Adrenal gland (tissue), 12 donors: ENCODE measurements around the gene C6orf15. TPM values are rescaled to one million over a fixed set of nuclear protein-coding genes. Genes with fewer than 3 reads are reported as not detected.

ENCODE experiments used
- DNase-seq, 7 donors: peaks; one replicate each; pipeline ENCODE4 v3.0.0-alpha.2; 2019 to 2020
- H3K27ac ChIP-seq, 5 donors: fragments of 200-600 bp; sonication (generic) in 4 of 5; 1 replicate in 3 of 5; 2 replicates in 2 of 5; pipeline versions ENCODE4 v1.5.1 to v1.8.0; 2016 to 2020; ENCODE audit warnings: mild to moderate bottlenecking in 1 of 5
- H3K27me3 ChIP-seq: fragments of 200-600 bp; 2 replicates; pipeline ENCODE4 v1.8.0; 2021
- H3K36me3 ChIP-seq, 2 donors: fragments of 200-600 bp; replicated peaks in 1 of 2; 1 replicate in 1 of 2; 2 replicates in 1 of 2; pipeline versions ENCODE4 v1.5.1 to v1.8.0; 2018 to 2022
- H3K4me1 ChIP-seq, 2 donors: fragments of 200-600 bp; replicated peaks in 1 of 2; 1 replicate in 1 of 2; 2 replicates in 1 of 2; pipeline versions ENCODE4 v1.5.1 to v1.8.0; 2018 to 2021
- H3K4me3 ChIP-seq, 4 donors: fragments of 200-600 bp; sonication (generic) in 3 of 4; one replicate each; pipeline ENCODE4 v1.5.1; 2016 to 2018
- H3K9me3 ChIP-seq, 3 donors: fragments of 200-600 bp; sonication (generic) in 1 of 3; replicated peaks in 1 of 3; 1 replicate in 2 of 3; 2 replicates in 1 of 3; pipeline versions ENCODE4 v1.5.1 to v1.8.0; 2016 to 2021
- CTCF ChIP-seq, 6 experiments: fragments of 450-650 bp in 4 of 6; fragments of 200-600 bp in 2 of 6; sonication (generic) in 1 of 6; IDR thresholded peaks; 1 replicate in 5 of 6; 2 replicates in 1 of 6; pipeline versions ENCODE4 v1.5.1 to v1.8.0; 2016 to 2021; ENCODE audit warnings: antibody characterized with exemption in 6 of 6, mild to moderate bottlenecking in 2 of 6, moderate library complexity in 1 of 6
- POLR2A ChIP-seq, 2 donors: fragments of 450-650 bp; IDR thresholded peaks; one replicate each; pipeline ENCODE4 v1.6.1; 2017; ENCODE audit warnings: antibody characterized with exemption in 2 of 2, mild to moderate bottlenecking in 2 of 2, moderate library complexity in 1 of 2
- WGBS, 4 donors: extraction: QIAGEN DNeasy Blood & Tissue Kit in 2 of 4; methylation state at CpG; one replicate each; pipeline versions ENCODE4 v1.1.5 to v1.1.7; 2013 to 2017; 5-methylcytosine and 5-hydroxymethylcytosine counted together
- intact Hi-C, 2 donors: fragments of 100-400 bp; cut with DNase I; formaldehyde crosslinking; loops; one replicate each; pipeline versions ENCODE4 v1.14.1 to v1.15.0; 2022 to 2023
- polyA plus RNA-seq, 3 donors: library from polyadenylated mRNA; stranded (reverse); fragments of 200-250 nt in 2 of 3; fragments of 350-450 nt in 1 of 3; fragmentation: Illumina TruSeq in 1 of 3; extraction: RNeasy Lipid Tissue Mini Kit (QIAGEN cat#74804) in 1 of 3; gene quantifications; one replicate each; pipeline ENCODE4 v1.2.3, GENCODE V29; 2013 to 2014
- total RNA-seq, 9 donors: library from RNA; depleted of rRNA in 4 of 9; stranded (reverse); fragments of >200 nt in 4 of 9; fragments of 120-200 nt in 1 of 9; fragmentation: NEBNext Ultra II Directional in 1 of 9; extraction: Animal tissue kit (Norgen Biotek cat#: 25700) in 1 of 9; gene quantifications; one replicate each; pipeline versions ENCODE4 v1.1.0 to v1.2.4, GENCODE V29; 2013 to 2023
- donor health status: healthy with polysubstance abuse.
- donor health status: Bipolar disorder and iron deficiency.
- donor health status: DM: yes; HTN: yes; CAD: no.
- donor health status: DM: no; HTN: no; CAD: no.
- donor health status: DM: no; HTN: no; CAD: no.
- donor health status: DM: yes; HTN: yes; CAD: no.

The C6orf15 gene
- total and polyA plus RNA-seq, 12 donors = not detected

GRCh38 chr6:31158140-31158862 is 45.9 kb upstream of the C6orf15 start, which contains the start of gene TCF19:
TCF19 (plus strand) TSS chr6:31158589; CDS start chr6:31159470, 881 bp downstream.
- Histone ChIP-seq H3K27ac (peak within 1 kb of the TSS in 2 of 5 donors; percentile 47 to 78), H3K36me3 (peaks cover 0 to 2% of the 10 kb centered on the region in 2 donors), H3K27me3 (no peaks in the 10 kb centered on the region), H3K9me3 (no peaks in the 10 kb centered on the region), H3K4me3 (peak within 1 kb of the TSS in 3 of 4 donors; percentile 53 to 70 (median 60)), H3K4me1 (peaks cover 5 to 13% of the 10 kb centered on the region in 2 donors)
- 0 to 1% (median 0%) methylated on average over 36 to 65 of the region's 65 CpGs for WGBS, 4 donors
- intact Hi-C loops = no loop called here
- TF ChIP-seq POLR2A (IDR thresholded peaks at IDR 0.05) (no peak), CTCF (IDR thresholded peaks at IDR 0.05) (no peak)
- DNase-seq = peak; percentile 98 to 100 (median 99)

- intact Hi-C loops = no loop called here
- no peak for DNase-seq
- H3K36me3 ChIP-seq = peaks cover 0 to 2% of the 10 kb centered on the region in 2 donors
- peaks cover 5 to 13% of the 10 kb centered on the region in 2 donors for H3K4me1 ChIP-seq
- no peak for TF ChIP-seq POLR2A (IDR thresholded peaks at IDR 0.05)
- no peak for TF ChIP-seq CTCF (IDR thresholded peaks at IDR 0.05)
- H3K9me3 ChIP-seq = no peaks in the 10 kb centered on the region
- peak within 1 kb of the TSS in 3 of 4 donors; percentile 53 to 70 (median 60) for H3K4me3 ChIP-seq
- H3K27ac ChIP-seq = peak within 1 kb of the TSS in 2 of 5 donors; percentile 47 to 78
- H3K27me3 ChIP-seq = no peaks in the 10 kb centered on the region
- 6 to 9% (median 7%) methylated on average over 14 of the region's 14 CpGs for WGBS, 4 donors
Observed at GRCh38 chr6:31157513-31158139, 45.3 kb upstream of the C6orf15 start, which contains the start of gene CCHCR1. CCHCR1 (minus strand) TSS chr6:31157802; CDS start chr6:31157600, 202 bp downstream.

GRCh38 chr6:31156641-31157040 is 44.3 kb upstream of the C6orf15 start:
- intact Hi-C loops = no loop called here
- no peak for DNase-seq
- Histone ChIP-seq H3K36me3 (peaks cover 0 to 2% of the 10 kb centered on the region in 2 donors), H3K4me1 (peaks cover 5 to 13% of the 10 kb centered on the region in 2 donors), H3K27me3 (no peaks in the 10 kb centered on the region), H3K4me3 (no peak overlapping the region), H3K27ac (no peak overlapping the region), H3K9me3 (no peaks in the 10 kb centered on the region)
- WGBS, 4 donors = 91 to 98% (median 95%) methylated on average over 7 of the region's 7 CpGs
- TF ChIP-seq CTCF (IDR thresholded peaks at IDR 0.05) (no peak), POLR2A (IDR thresholded peaks at IDR 0.05) (no peak)

- no peaks in the 10 kb centered on the region for H3K27me3 ChIP-seq
- 83 to 97% (median 96%) methylated on average over 15 of the region's 15 CpGs for WGBS, 4 donors
- intact Hi-C loops = no loop called here
- TF ChIP-seq POLR2A (IDR thresholded peaks at IDR 0.05) (no peak), CTCF (IDR thresholded peaks at IDR 0.05) (no peak)
- no peak overlapping the region for H3K27ac ChIP-seq
- H3K9me3 ChIP-seq = no peaks in the 10 kb centered on the region
- peaks cover 0 to 2% of the 10 kb centered on the region in 2 donors for H3K36me3 ChIP-seq
- no peak for DNase-seq
- H3K4me3 ChIP-seq = no peak overlapping the region
- peaks cover 5 to 13% of the 10 kb centered on the region in 2 donors for H3K4me1 ChIP-seq
Observed at GRCh38 chr6:31154436-31154835, 42.1 kb upstream of the C6orf15 start.
